A549 (cell line): Measurements from ENCODE around the gene SPATA17. TPM values are rescaled to one million over a fixed set of nuclear protein-coding genes. Genes with fewer than 3 reads are reported as not detected.

Experiments used
- ATAC-seq, 2 experiments: fragments of 200-7000 bp in 1 of 2; fragments of >200 bp in 1 of 2; cut with Nextera tagmentation in 1 of 2; cut with Tn5 transposase in 1 of 2; 3 replicates each; pipeline versions ENCODE4 v1.8.0 to v1.9.1; 2018 to 2020; ENCODE audit warnings: mild to moderate bottlenecking in 1 of 2, moderate library complexity in 1 of 2
- CTCF ChIA-PET: fragments of 300-600 bp; sonication (Branson Sonifier 250); formaldehyde crosslinking; extraction: SDS; loops from one replicate; lab custom pipeline; 2021; ENCODE audit warnings: antibody characterized with exemption, inconsistent platforms; lab: Yijun Ruan, JAX
- POLR2A ChIA-PET: fragments of 350-600 bp; formaldehyde crosslinking; extraction: SDS; loops from one replicate; lab custom pipeline; 2021; ENCODE audit warnings: antibody characterized with exemption, inconsistent platforms; lab: Yijun Ruan, JAX
- DNase-seq, 2 experiments: peaks; one replicate each; pipeline versions ENCODE4 v3.0.0 to v3.0.0-alpha.2; 2011 to 2016; ENCODE audit warnings: low read depth in 1 of 2, low spot score in 1 of 2
- FAIRE-seq: peaks from 2 replicates; lab custom pipeline; 2011; peaks lifted over from hg19 to GRCh38; lab: Jason Lieb, UNC
- H3K27ac ChIP-seq, 2 experiments: fragments of >200 bp; sonication (Bioruptor Twin); formaldehyde crosslinking; 3 replicates each; pipeline ENCODE4 v1.5.1; 2016 to 2017
- H3K4me1 ChIP-seq: fragments of >200 bp; sonication (Bioruptor Twin); formaldehyde crosslinking; 3 replicates; pipeline ENCODE4 v1.6.1; 2016
- H3K4me2 ChIP-seq: fragments of >200 bp; sonication (Bioruptor Twin); formaldehyde crosslinking; 3 replicates; pipeline ENCODE4 v1.6.1; 2016
- H3K4me3 ChIP-seq: fragments of >200 bp; sonication (Bioruptor Twin); formaldehyde crosslinking; 3 replicates; pipeline ENCODE4 v1.5.1; 2016
- H3K9me3 ChIP-seq: fragments of >200 bp; sonication (Bioruptor Twin); formaldehyde crosslinking; 3 replicates; pipeline ENCODE4 v1.6.1; 2016
- BCL3 ChIP-seq: fragments of >200 bp; sonication (Bioruptor Twin); formaldehyde crosslinking; IDR thresholded peaks from 3 replicates; pipeline ENCODE4 v1.6.1; 2016
- CEBPB ChIP-seq, 2 experiments: fragments of >200 bp in 1 of 2; sonication (Bioruptor Twin) in 1 of 2; formaldehyde crosslinking in 1 of 2; IDR thresholded peaks; 2 replicates each; pipeline ENCODE4 v1.6.1; 2012 to 2016
- FOSL2 ChIP-seq, 2 experiments: fragments of 450-650 bp in 1 of 2; fragments of >200 bp in 1 of 2; sonication (Bioruptor Twin) in 1 of 2; formaldehyde crosslinking; IDR thresholded peaks; 2 replicates each; pipeline versions ENCODE4 v1.5.0 to v1.6.1; 2016 to 2020; ENCODE audit warnings: mild to moderate bottlenecking in 1 of 2, moderate library complexity in 1 of 2
- HOXA7 ChIP-seq: fragments of 250-450 bp; sonication (Bioruptor Pico); IDR thresholded peaks from 2 replicates; pipeline ENCODE4 v1.5.0; 2020; ENCODE audit warnings: mild to moderate bottlenecking, moderate library complexity
- HOXB13 ChIP-seq: fragments of 250-450 bp; sonication (Bioruptor Pico); IDR thresholded peaks from 2 replicates; pipeline ENCODE4 v1.5.0; 2020; ENCODE audit warnings: low read depth, mild to moderate bottlenecking, moderate library complexity
- HOXB5 ChIP-seq: fragments of 250-450 bp; sonication (Bioruptor Pico); IDR thresholded peaks from 2 replicates; pipeline ENCODE4 v1.5.0; 2020; ENCODE audit warnings: mild to moderate bottlenecking, moderate library complexity
- JUNB ChIP-seq: fragments of >200 bp; sonication (Bioruptor Twin); formaldehyde crosslinking; IDR thresholded peaks from 2 replicates; pipeline ENCODE4 v1.6.1; 2016
- KDM5A ChIP-seq: fragments of 200-600 bp; sonication (generic); IDR thresholded peaks from 2 replicates; pipeline ENCODE4 v1.6.1; 2016; ENCODE audit warnings: antibody characterized with exemption, mild to moderate bottlenecking
- MAZ ChIP-seq: fragments of 150-350 bp; IDR thresholded peaks from 2 replicates; pipeline ENCODE4 v1.6.1; 2014; ENCODE audit warnings: antibody characterized with exemption, low read depth, low read length, borderline replicate concordance
- NPAS2 ChIP-seq: fragments of 250-450 bp; sonication (Bioruptor Pico); IDR thresholded peaks from 2 replicates; pipeline ENCODE4 v1.8.0; 2022; ENCODE audit warnings: mild to moderate bottlenecking, moderate library complexity, borderline replicate concordance
- PBX3 ChIP-seq: IDR thresholded peaks from 2 replicates; pipeline ENCODE4 v1.6.1; 2012
- PHF8 ChIP-seq: fragments of 200-600 bp; sonication (generic); IDR thresholded peaks from 2 replicates; pipeline ENCODE4 v1.6.1; 2016; ENCODE audit warnings: low read depth, mild to moderate bottlenecking, antibody characterized with exemption, moderate library complexity, borderline replicate concordance
- POLR2A ChIP-seq: IDR thresholded peaks from 2 replicates; pipeline ENCODE4 v1.6.1; 2012; ENCODE audit warnings: mild to moderate bottlenecking, low read length
- RARB ChIP-seq: fragments of 250-450 bp; sonication (Bioruptor Pico); IDR thresholded peaks from 2 replicates; pipeline ENCODE4 v1.8.0; 2021; ENCODE audit warnings: mild to moderate bottlenecking, moderate library complexity
- RFX5 ChIP-seq: fragments of 450-650 bp; IDR thresholded peaks from 2 replicates; pipeline ENCODE4 v1.7.1; 2014; ENCODE audit warnings: antibody characterized with exemption, mild to moderate bottlenecking, moderate library complexity
- ZFP36 ChIP-seq: fragments of 450-650 bp; IDR thresholded peaks from 2 replicates; pipeline ENCODE4 v1.6.1; 2014; ENCODE audit warnings: borderline replicate concordance; ENCODE audit not compliant: partially characterized antibody
- ZNF302 ChIP-seq: fragments of 250-450 bp; sonication (Bioruptor Pico); IDR thresholded peaks from 2 replicates; pipeline ENCODE4 v1.9.0; 2021; ENCODE audit warnings: inconsistent platforms, mild to moderate bottlenecking, moderate library complexity
- ZSCAN20 ChIP-seq: fragments of 250-450 bp; sonication (Bioruptor Pico); IDR thresholded peaks from 2 replicates; pipeline ENCODE4 v1.8.0; 2022; ENCODE audit warnings: mild to moderate bottlenecking, moderate library complexity
- WGBS: methylation state at CpG from one replicate; pipeline ENCODE4 v1.1.6; 2017; ENCODE audit errors: missing lambda C conversion rate; 5-methylcytosine and 5-hydroxymethylcytosine counted together
- polyA plus RNA-seq, 4 experiments: library from polyadenylated mRNA; depleted of rRNA in 3 of 4; stranded (reverse); fragments of >200 nt; fragmentation: RNase III in 1 of 4; extraction: RNeasy Plus Mini Kit Qiagen cat#74134 plus additional on column Dnase treatment in 1 of 4; gene quantifications; 2 replicates in 3 of 4; 3 replicates in 1 of 4; pipeline ENCODE4 v1.2.3, GENCODE V29; 2011 to 2017
- TF ChIP-seq, protein P1 (sequence below): fragments of >200 bp; sonication (Bioruptor Twin); formaldehyde crosslinking; IDR thresholded peaks from 3 replicates; pipeline ENCODE4 v1.5.1; 2016
- TF ChIP-seq, protein P2 (sequence below): IDR thresholded peaks from 2 replicates; pipeline ENCODE4 v1.6.1; 2012
- TF ChIP-seq, protein P3 (sequence below): fragments of 450-650 bp; IDR thresholded peaks from 2 replicates; pipeline ENCODE4 v1.6.1; 2014; ENCODE audit warnings: antibody characterized with exemption

The SPATA17 gene
- polyA plus RNA-seq, 2 of the 4 experiments (the other 2 are of a cell fraction): 3.3 to 5.0 TPM

GRCh38 chr1:217892750-217893149 lies 261.6 kb downstream of the SPATA17 start:
- DNase-seq (no peak), FAIRE-seq (no peak), ATAC-seq (no peak)
- no peaks in the 10 kb centered on the region for H3K4me1 ChIP-seq
- WGBS: 14% methylated on average over 3 of the region's 3 CpGs
- TF ChIP-seq HOXB13 (CRISPR knock-in tag) (no peak), CEBPB (IDR thresholded peaks at IDR 0.05) (no peak), ZNF302 (CRISPR knock-in tag) (no peak), PBX3 (no peak), NPAS2 (no peak), PHF8 (no peak), FOSL2 (IDR thresholded peaks at IDR 0.05) (no peak), FOSL2 (CRISPR knock-in tag; IDR thresholded peaks at IDR 0.05) (no peak), BCL3 (no peak), HOXA7 (CRISPR knock-in tag) (no peak), JUNB (no peak), HOXB5 (no peak), KDM5A (no peak), ZFP36 (no peak), POLR2A (no peak), RARB (CRISPR knock-in tag) (no peak), ZSCAN20 (CRISPR knock-in tag) (no peak)
- TF ChIP-seq, protein P1, sequence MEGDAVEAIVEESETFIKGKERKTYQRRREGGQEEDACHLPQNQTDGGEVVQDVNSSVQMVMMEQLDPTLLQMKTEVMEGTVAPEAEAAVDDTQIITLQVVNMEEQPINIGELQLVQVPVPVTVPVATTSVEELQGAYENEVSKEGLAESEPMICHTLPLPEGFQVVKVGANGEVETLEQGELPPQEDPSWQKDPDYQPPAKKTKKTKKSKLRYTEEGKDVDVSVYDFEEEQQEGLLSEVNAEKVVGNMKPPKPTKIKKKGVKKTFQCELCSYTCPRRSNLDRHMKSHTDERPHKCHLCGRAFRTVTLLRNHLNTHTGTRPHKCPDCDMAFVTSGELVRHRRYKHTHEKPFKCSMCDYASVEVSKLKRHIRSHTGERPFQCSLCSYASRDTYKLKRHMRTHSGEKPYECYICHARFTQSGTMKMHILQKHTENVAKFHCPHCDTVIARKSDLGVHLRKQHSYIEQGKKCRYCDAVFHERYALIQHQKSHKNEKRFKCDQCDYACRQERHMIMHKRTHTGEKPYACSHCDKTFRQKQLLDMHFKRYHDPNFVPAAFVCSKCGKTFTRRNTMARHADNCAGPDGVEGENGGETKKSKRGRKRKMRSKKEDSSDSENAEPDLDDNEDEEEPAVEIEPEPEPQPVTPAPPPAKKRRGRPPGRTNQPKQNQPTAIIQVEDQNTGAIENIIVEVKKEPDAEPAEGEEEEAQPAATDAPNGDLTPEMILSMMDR: no peak
- TF ChIP-seq, protein P2, sequence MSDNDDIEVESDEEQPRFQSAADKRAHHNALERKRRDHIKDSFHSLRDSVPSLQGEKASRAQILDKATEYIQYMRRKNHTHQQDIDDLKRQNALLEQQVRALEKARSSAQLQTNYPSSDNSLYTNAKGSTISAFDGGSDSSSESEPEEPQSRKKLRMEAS: no peak
- TF ChIP-seq, protein P3, sequence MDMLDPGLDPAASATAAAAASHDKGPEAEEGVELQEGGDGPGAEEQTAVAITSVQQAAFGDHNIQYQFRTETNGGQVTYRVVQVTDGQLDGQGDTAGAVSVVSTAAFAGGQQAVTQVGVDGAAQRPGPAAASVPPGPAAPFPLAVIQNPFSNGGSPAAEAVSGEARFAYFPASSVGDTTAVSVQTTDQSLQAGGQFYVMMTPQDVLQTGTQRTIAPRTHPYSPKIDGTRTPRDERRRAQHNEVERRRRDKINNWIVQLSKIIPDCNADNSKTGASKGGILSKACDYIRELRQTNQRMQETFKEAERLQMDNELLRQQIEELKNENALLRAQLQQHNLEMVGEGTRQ: no peak
- CTCF ChIA-PET: interaction anchor here (1.6 kb wide), 1 partner anchor 8 kb away, joined by 4 read pairs; no protein-coding TSS in a partner anchor
- no peak overlapping the region for H3K4me3 ChIP-seq
- POLR2A ChIA-PET: no interaction called here
- no peak overlapping the region for H3K27ac ChIP-seq
- H3K4me2 ChIP-seq: no peak overlapping the region
- H3K9me3 ChIP-seq: no peaks in the 10 kb centered on the region

DNA sequence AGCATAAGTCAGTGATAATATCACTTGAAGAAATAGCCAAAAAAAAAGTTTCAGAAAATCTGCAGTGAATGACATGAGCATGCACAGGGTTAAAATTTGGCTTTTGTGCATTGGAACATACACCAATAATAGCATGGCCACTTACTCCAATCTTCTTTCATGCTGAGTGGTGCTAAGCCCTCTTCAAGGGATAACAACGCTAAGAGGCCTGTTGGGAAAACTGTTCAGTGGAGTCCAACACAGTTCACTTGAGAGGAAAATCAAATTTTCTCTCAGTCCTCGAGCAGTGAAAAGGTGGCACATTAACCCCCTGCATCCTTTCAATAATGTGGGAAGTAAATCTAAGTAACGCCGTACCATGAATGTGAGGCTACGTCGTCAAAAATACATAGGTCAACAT lies 264.7 kb downstream of the SPATA17 start:
- no peaks in the 10 kb centered on the region for H3K4me1 ChIP-seq
- H3K9me3 ChIP-seq: no peaks in the 10 kb centered on the region
- no peak overlapping the region for H3K4me2 ChIP-seq
- 58% methylated on average over 6 of the region's 6 CpGs for WGBS
- CTCF ChIA-PET: no interaction called here
- FAIRE-seq (no peak), ATAC-seq (no peak), DNase-seq (no peak)
- H3K4me3 ChIP-seq: no peak overlapping the region
- no peak for TF ChIP-seq PBX3
- no peak for TF ChIP-seq MAZ
- no peak for TF ChIP-seq RFX5
- no peak for TF ChIP-seq KDM5A
- POLR2A ChIA-PET: no interaction called here
- no peak overlapping the region for H3K27ac ChIP-seq
